A549 (cell line): ENCODE measurements around the gene NT5C2. TPM values are rescaled to one million over a fixed set of nuclear protein-coding genes. Genes with fewer than 3 reads are reported as not detected.

Experiments
- ATAC-seq, 2 experiments: fragments of 200-7000 bp in 1 of 2; fragments of >200 bp in 1 of 2; cut with Nextera tagmentation in 1 of 2; cut with Tn5 transposase in 1 of 2; 3 replicates each; pipeline versions ENCODE4 v1.8.0 to v1.9.1; 2018 to 2020; ENCODE audit warnings: mild to moderate bottlenecking in 1 of 2, moderate library complexity in 1 of 2
- CTCF ChIA-PET: fragments of 300-600 bp; sonication (Branson Sonifier 250); formaldehyde crosslinking; extraction: SDS; loops from one replicate; lab custom pipeline; 2021; ENCODE audit warnings: antibody characterized with exemption, inconsistent platforms; lab: Yijun Ruan, JAX
- POLR2A ChIA-PET: fragments of 350-600 bp; formaldehyde crosslinking; extraction: SDS; loops from one replicate; lab custom pipeline; 2021; ENCODE audit warnings: antibody characterized with exemption, inconsistent platforms; lab: Yijun Ruan, JAX
- DNase-seq, 2 experiments: peaks; one replicate each; pipeline versions ENCODE4 v3.0.0 to v3.0.0-alpha.2; 2011 to 2016; ENCODE audit warnings: low read depth in 1 of 2, low spot score in 1 of 2
- FAIRE-seq: peaks from 2 replicates; lab custom pipeline; 2011; peaks lifted over from hg19 to GRCh38; lab: Jason Lieb, UNC
- H3K27ac ChIP-seq, 2 experiments: fragments of >200 bp; sonication (Bioruptor Twin); formaldehyde crosslinking; 3 replicates each; pipeline ENCODE4 v1.5.1; 2016 to 2017
- H3K4me1 ChIP-seq: fragments of >200 bp; sonication (Bioruptor Twin); formaldehyde crosslinking; 3 replicates; pipeline ENCODE4 v1.6.1; 2016
- H3K4me2 ChIP-seq: fragments of >200 bp; sonication (Bioruptor Twin); formaldehyde crosslinking; 3 replicates; pipeline ENCODE4 v1.6.1; 2016
- H3K4me3 ChIP-seq: fragments of >200 bp; sonication (Bioruptor Twin); formaldehyde crosslinking; 3 replicates; pipeline ENCODE4 v1.5.1; 2016
- H3K9me3 ChIP-seq: fragments of >200 bp; sonication (Bioruptor Twin); formaldehyde crosslinking; 3 replicates; pipeline ENCODE4 v1.6.1; 2016
- CBX2 ChIP-seq: fragments of 200-600 bp; sonication (generic); IDR thresholded peaks from 2 replicates; pipeline ENCODE4 v1.6.1; 2016; ENCODE audit warnings: low read depth, mild to moderate bottlenecking, borderline replicate concordance
- CEBPB ChIP-seq, 2 experiments: fragments of >200 bp in 1 of 2; sonication (Bioruptor Twin) in 1 of 2; formaldehyde crosslinking in 1 of 2; IDR thresholded peaks; 2 replicates each; pipeline ENCODE4 v1.6.1; 2012 to 2016
- CHD2 ChIP-seq: fragments of 150-350 bp; IDR thresholded peaks from 2 replicates; pipeline ENCODE4 v1.6.1; 2014; ENCODE audit warnings: low read length; ENCODE audit not compliant: partially characterized antibody
- EP300 ChIP-seq, 2 experiments: fragments of >200 bp; sonication (Bioruptor Twin); formaldehyde crosslinking; IDR thresholded peaks; 2 replicates in 1 of 2; 3 replicates in 1 of 2; pipeline ENCODE4 v1.6.1; 2016 to 2017
- FOSL2 ChIP-seq, 2 experiments: fragments of 450-650 bp in 1 of 2; fragments of >200 bp in 1 of 2; sonication (Bioruptor Twin) in 1 of 2; formaldehyde crosslinking; IDR thresholded peaks; 2 replicates each; pipeline versions ENCODE4 v1.5.0 to v1.6.1; 2016 to 2020; ENCODE audit warnings: mild to moderate bottlenecking in 1 of 2, moderate library complexity in 1 of 2
- HOXB13 ChIP-seq: fragments of 250-450 bp; sonication (Bioruptor Pico); IDR thresholded peaks from 2 replicates; pipeline ENCODE4 v1.5.0; 2020; ENCODE audit warnings: low read depth, mild to moderate bottlenecking, moderate library complexity
- HOXB5 ChIP-seq: fragments of 250-450 bp; sonication (Bioruptor Pico); IDR thresholded peaks from 2 replicates; pipeline ENCODE4 v1.5.0; 2020; ENCODE audit warnings: mild to moderate bottlenecking, moderate library complexity
- JUN ChIP-seq, 2 experiments: fragments of >200 bp; sonication (Bioruptor Twin); formaldehyde crosslinking; IDR thresholded peaks; 2 replicates in 1 of 2; 3 replicates in 1 of 2; pipeline ENCODE4 v1.6.1; 2016 to 2017
- MAFK ChIP-seq: fragments of 450-650 bp; IDR thresholded peaks from 2 replicates; pipeline ENCODE4 v1.6.1; 2014; ENCODE audit not compliant: partially characterized antibody
- MYC ChIP-seq: IDR thresholded peaks from 2 replicates; pipeline ENCODE4 v1.6.1; 2012; ENCODE audit warnings: mild to moderate bottlenecking, inconsistent platforms, low read length, improper control_type of control experiment, borderline replicate concordance
- NFE2L2 ChIP-seq: fragments of 150-350 bp; conservative IDR thresholded peaks from 2 replicates; pipeline ENCODE4 v1.6.1; 2014; ENCODE audit warnings: low read length
- RAD21 ChIP-seq, 2 experiments: fragments of >200 bp in 1 of 2; sonication (Bioruptor Twin) in 1 of 2; formaldehyde crosslinking in 1 of 2; IDR thresholded peaks in 1 of 2; conservative IDR thresholded peaks in 1 of 2; 2 replicates in 1 of 2; 3 replicates in 1 of 2; pipeline ENCODE4 v1.6.1; 2012 to 2018; ENCODE audit warnings: inconsistent platforms in 1 of 2
- RARB ChIP-seq: fragments of 250-450 bp; sonication (Bioruptor Pico); IDR thresholded peaks from 2 replicates; pipeline ENCODE4 v1.8.0; 2021; ENCODE audit warnings: mild to moderate bottlenecking, moderate library complexity
- SMC3 ChIP-seq: fragments of >200 bp; sonication (Bioruptor Twin); formaldehyde crosslinking; IDR thresholded peaks from 3 replicates; pipeline ENCODE4 v1.6.1; 2018; ENCODE audit warnings: inconsistent platforms
- TP53 ChIP-seq: fragments of 250-450 bp; sonication (Bioruptor Pico); IDR thresholded peaks from 2 replicates; pipeline ENCODE4 v1.5.0; 2021; ENCODE audit warnings: mild to moderate bottlenecking, moderate library complexity
- ZNF302 ChIP-seq: fragments of 250-450 bp; sonication (Bioruptor Pico); IDR thresholded peaks from 2 replicates; pipeline ENCODE4 v1.9.0; 2021; ENCODE audit warnings: inconsistent platforms, mild to moderate bottlenecking, moderate library complexity
- ZSCAN20 ChIP-seq: fragments of 250-450 bp; sonication (Bioruptor Pico); IDR thresholded peaks from 2 replicates; pipeline ENCODE4 v1.8.0; 2022; ENCODE audit warnings: mild to moderate bottlenecking, moderate library complexity
- WGBS: methylation state at CpG from one replicate; pipeline ENCODE4 v1.1.6; 2017; ENCODE audit errors: missing lambda C conversion rate; 5-methylcytosine and 5-hydroxymethylcytosine counted together
- polyA plus RNA-seq, 4 experiments: library from polyadenylated mRNA; depleted of rRNA in 3 of 4; stranded (reverse); fragments of >200 nt; fragmentation: RNase III in 1 of 4; extraction: RNeasy Plus Mini Kit Qiagen cat#74134 plus additional on column Dnase treatment in 1 of 4; gene quantifications; 2 replicates in 3 of 4; 3 replicates in 1 of 4; pipeline ENCODE4 v1.2.3, GENCODE V29; 2011 to 2017
- TF ChIP-seq, protein P1 (sequence below): IDR thresholded peaks from 2 replicates; pipeline ENCODE4 v1.6.1; 2012
- TF ChIP-seq, protein P2 (sequence below): fragments of >200 bp; sonication (Bioruptor Twin); formaldehyde crosslinking; IDR thresholded peaks from 3 replicates; pipeline ENCODE4 v1.5.1; 2016
- TF ChIP-seq, protein P3 (sequence below): fragments of 200-600 bp; sonication (generic); IDR thresholded peaks from 2 replicates; pipeline ENCODE4 v1.6.1; 2016; ENCODE audit warnings: antibody characterized with exemption, mild to moderate bottlenecking, moderate library complexity

Gene NT5C2
- polyA plus RNA-seq, 2 of the 4 experiments (the other 2 are of a cell fraction), result 86.4 to 177 TPM

DNA sequence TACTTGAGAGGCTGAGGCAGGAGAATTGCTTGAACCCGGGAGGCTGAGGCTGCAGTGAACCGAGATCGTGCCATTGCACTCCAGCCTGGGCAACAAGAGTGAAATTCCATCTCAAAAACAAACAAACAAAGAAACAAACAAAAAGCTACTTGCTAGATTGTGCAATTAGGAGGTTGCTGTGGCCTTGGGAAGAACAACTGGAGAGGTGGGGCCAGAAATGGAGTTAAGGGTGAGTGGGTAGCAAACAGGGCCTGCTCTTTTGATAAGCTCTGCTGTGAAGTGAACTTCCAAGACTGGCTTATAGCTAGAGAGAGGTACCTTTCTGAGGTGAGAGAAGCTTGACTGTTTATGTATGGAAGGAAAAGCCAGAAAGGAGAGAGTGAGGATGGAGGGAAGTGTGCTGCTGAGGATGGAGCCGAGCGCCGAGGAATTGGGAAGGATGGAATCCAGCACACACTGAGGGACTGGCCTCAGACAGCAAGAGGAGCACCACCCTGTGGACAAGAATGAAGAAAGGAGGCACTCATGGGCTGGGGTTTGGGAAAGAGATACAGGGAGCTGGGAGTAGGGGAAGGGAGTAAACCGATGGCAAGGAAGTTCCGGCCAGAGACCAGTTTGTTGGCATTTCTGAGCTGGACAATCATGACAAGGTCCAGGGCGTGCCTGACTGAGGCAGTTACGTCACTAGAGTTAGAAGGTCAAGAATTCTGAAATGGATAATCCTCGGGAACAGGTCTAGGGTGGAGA is 45.6 kb upstream of the NT5C2 start:
- ATAC-seq, result peak; percentile 62 to 83
- peak; percentile 32 for FAIRE-seq
- Histone ChIP-seq H3K27ac (peak overlapping the region; percentile 96 to 100), H3K4me1 (peaks cover 61% of the 10 kb centered on the region), H3K4me2 (peak overlapping the region; percentile 65), H3K9me3 (no peaks in the 10 kb centered on the region), H3K4me3 (no peak overlapping the region)
- WGBS, result 13% methylated on average over 11 of the region's 11 CpGs
- POLR2A ChIA-PET, result interaction anchor here (0.7 to 2.9 kb wide), 6 partner anchors 8 to 370 kb away, joined by 3 to 30 read pairs (median 4); partner anchors contain the start of genes AS3MT, CNNM2, INA and NT5C2
- DNase-seq, result peak; percentile 59 to 98
- TF ChIP-seq SMC3, result peak; percentile 83
- no peak; the same call in 1 of the 2 replicates for TF ChIP-seq ZSCAN20 (CRISPR knock-in tag)
- no peak for TF ChIP-seq FOSL2 (IDR thresholded peaks at IDR 0.05)
- TF ChIP-seq FOSL2 (CRISPR knock-in tag; IDR thresholded peaks at IDR 0.05), result peak; percentile 8; the same call in 1 of the 2 replicates
- TF ChIP-seq HOXB5 (CRISPR knock-in tag), result peak; percentile 54; the same call in 1 of the 2 replicates
- peak; percentile 75; the same call in 1 of the 2 replicates for TF ChIP-seq ZNF302 (CRISPR knock-in tag)
- peak in 1 of 2 experiments; percentile 63; a peak in 2 of 5 replicates for TF ChIP-seq JUN (IDR thresholded peaks at IDR 0.05)
- no peak for TF ChIP-seq NFE2L2
- peak; percentile 22; the same call in 1 of the 2 replicates for TF ChIP-seq MYC
- TF ChIP-seq MAFK, result no peak
- TF ChIP-seq HOXB13, result peak; percentile 65; the same call in 1 of the 2 replicates
- TF ChIP-seq RAD21 (conservative IDR thresholded peaks at IDR 0.05 in 1 of 2, IDR thresholded peaks at IDR 0.05 in 1 of 2), result peak; percentile 76 to 84
- no peak for TF ChIP-seq CHD2
- TF ChIP-seq, protein P1, sequence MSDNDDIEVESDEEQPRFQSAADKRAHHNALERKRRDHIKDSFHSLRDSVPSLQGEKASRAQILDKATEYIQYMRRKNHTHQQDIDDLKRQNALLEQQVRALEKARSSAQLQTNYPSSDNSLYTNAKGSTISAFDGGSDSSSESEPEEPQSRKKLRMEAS, result peak; percentile 70
- TF ChIP-seq, protein P2, sequence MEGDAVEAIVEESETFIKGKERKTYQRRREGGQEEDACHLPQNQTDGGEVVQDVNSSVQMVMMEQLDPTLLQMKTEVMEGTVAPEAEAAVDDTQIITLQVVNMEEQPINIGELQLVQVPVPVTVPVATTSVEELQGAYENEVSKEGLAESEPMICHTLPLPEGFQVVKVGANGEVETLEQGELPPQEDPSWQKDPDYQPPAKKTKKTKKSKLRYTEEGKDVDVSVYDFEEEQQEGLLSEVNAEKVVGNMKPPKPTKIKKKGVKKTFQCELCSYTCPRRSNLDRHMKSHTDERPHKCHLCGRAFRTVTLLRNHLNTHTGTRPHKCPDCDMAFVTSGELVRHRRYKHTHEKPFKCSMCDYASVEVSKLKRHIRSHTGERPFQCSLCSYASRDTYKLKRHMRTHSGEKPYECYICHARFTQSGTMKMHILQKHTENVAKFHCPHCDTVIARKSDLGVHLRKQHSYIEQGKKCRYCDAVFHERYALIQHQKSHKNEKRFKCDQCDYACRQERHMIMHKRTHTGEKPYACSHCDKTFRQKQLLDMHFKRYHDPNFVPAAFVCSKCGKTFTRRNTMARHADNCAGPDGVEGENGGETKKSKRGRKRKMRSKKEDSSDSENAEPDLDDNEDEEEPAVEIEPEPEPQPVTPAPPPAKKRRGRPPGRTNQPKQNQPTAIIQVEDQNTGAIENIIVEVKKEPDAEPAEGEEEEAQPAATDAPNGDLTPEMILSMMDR, result peak; percentile 63
- TF ChIP-seq CBX2, result no peak
- TF ChIP-seq, protein P3, sequence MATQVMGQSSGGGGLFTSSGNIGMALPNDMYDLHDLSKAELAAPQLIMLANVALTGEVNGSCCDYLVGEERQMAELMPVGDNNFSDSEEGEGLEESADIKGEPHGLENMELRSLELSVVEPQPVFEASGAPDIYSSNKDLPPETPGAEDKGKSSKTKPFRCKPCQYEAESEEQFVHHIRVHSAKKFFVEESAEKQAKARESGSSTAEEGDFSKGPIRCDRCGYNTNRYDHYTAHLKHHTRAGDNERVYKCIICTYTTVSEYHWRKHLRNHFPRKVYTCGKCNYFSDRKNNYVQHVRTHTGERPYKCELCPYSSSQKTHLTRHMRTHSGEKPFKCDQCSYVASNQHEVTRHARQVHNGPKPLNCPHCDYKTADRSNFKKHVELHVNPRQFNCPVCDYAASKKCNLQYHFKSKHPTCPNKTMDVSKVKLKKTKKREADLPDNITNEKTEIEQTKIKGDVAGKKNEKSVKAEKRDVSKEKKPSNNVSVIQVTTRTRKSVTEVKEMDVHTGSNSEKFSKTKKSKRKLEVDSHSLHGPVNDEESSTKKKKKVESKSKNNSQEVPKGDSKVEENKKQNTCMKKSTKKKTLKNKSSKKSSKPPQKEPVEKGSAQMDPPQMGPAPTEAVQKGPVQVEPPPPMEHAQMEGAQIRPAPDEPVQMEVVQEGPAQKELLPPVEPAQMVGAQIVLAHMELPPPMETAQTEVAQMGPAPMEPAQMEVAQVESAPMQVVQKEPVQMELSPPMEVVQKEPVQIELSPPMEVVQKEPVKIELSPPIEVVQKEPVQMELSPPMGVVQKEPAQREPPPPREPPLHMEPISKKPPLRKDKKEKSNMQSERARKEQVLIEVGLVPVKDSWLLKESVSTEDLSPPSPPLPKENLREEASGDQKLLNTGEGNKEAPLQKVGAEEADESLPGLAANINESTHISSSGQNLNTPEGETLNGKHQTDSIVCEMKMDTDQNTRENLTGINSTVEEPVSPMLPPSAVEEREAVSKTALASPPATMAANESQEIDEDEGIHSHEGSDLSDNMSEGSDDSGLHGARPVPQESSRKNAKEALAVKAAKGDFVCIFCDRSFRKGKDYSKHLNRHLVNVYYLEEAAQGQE, result no peak
- no peak for TF ChIP-seq TP53 (CRISPR knock-in tag)
- peak; percentile 36 to 84; a peak in 3 of 4 replicates for TF ChIP-seq CEBPB (IDR thresholded peaks at IDR 0.05)
- peak in 1 of 2 experiments; percentile 58; a peak in 1 of 5 replicates for TF ChIP-seq EP300 (IDR thresholded peaks at IDR 0.05)
- 0 out of 2 replicates have a peak, but pooled peaks have one; percentile 23 for TF ChIP-seq RARB
- CTCF ChIA-PET, result interaction anchor here (0.6 to 4.9 kb wide), 39 partner anchors 9 to 158 kb away, joined by 3 to 41 read pairs (median 4); partner anchors contain the start of gene NT5C2
